SU-DHL-6 (cell line): ENCODE measurements around the gene PTH1R.

ENCODE experiments used
- H2AFZ ChIP-seq: fragments of 200-600 bp; sonication (generic); 2 replicates; pipeline ENCODE4 v1.6.1; 2014; ENCODE audit warnings: low read depth, mild to moderate bottlenecking, moderate library complexity, mixed read lengths, antibody characterized with exemption, low read length; ENCODE audit not compliant: severe bottlenecking
- H3F3A ChIP-seq: fragments of 200-600 bp; shearing (Covaris generic); 2 replicates; pipeline ENCODE4 v1.6.0; 2016; ENCODE audit warnings: antibody characterized with exemption, mild to moderate bottlenecking; ENCODE audit not compliant: insufficient read depth
- H3K27ac ChIP-seq: fragments of 200-600 bp; sonication (generic); 2 replicates; pipeline ENCODE4 v1.5.1; 2016; ENCODE audit warnings: low read depth, mild to moderate bottlenecking, low read length, moderate library complexity, mixed read lengths
- H3K27me3 ChIP-seq: fragments of 200-600 bp; sonication (generic), shearing (Covaris generic); 2 replicates; pipeline ENCODE4 v1.6.0; 2014; ENCODE audit warnings: mild to moderate bottlenecking, low read length
- H3K36me3 ChIP-seq: fragments of 200-600 bp; sonication (generic); 2 replicates; pipeline ENCODE4 v1.6.1; 2014; ENCODE audit warnings: mild to moderate bottlenecking, low read length, mixed read lengths
- H3K4me2 ChIP-seq: fragments of 300-600, 200-600 bp; shearing (Covaris generic), sonication (generic); 2 replicates; pipeline ENCODE4 v1.6.0; 2014; ENCODE audit warnings: low read length, low read depth, mild to moderate bottlenecking; ENCODE audit not compliant: poor library complexity, severe bottlenecking
- H3K4me3 ChIP-seq: fragments of 200-600 bp; sonication (generic); 2 replicates; pipeline ENCODE4 v1.5.1; 2014; ENCODE audit warnings: antibody characterized with exemption, low read length, mild to moderate bottlenecking, mixed read lengths; ENCODE audit not compliant: insufficient read depth, poor library complexity, severe bottlenecking
- H3K79me2 ChIP-seq: fragments of 200-600 bp; sonication (generic); 2 replicates; pipeline ENCODE4 v1.6.1; 2014; ENCODE audit warnings: mild to moderate bottlenecking, low read length, moderate library complexity; ENCODE audit not compliant: insufficient read depth
- H3K9ac ChIP-seq: fragments of 200-600 bp; sonication (generic); 2 replicates; pipeline ENCODE4 v1.7.0; 2014; ENCODE audit warnings: mild to moderate bottlenecking, low read length
- H3K9me2 ChIP-seq: fragments of 200-600 bp; sonication (generic); replicated peaks from 2 replicates; pipeline ENCODE4 v1.6.1; 2014; ENCODE audit warnings: low read length; ENCODE audit not compliant: insufficient read depth
- H3K9me3 ChIP-seq: fragments of 200-600 bp; sonication (generic); 2 replicates; pipeline ENCODE4 v1.6.1; 2014; ENCODE audit warnings: low read length, mixed read lengths; ENCODE audit not compliant: insufficient read depth
- H4K20me1 ChIP-seq: fragments of 200-600 bp; sonication (generic); 2 replicates; pipeline ENCODE4 v1.6.1; 2014; ENCODE audit warnings: low read depth, mild to moderate bottlenecking, antibody characterized with exemption, low read length, moderate library complexity, mixed read lengths
- EZH2phosphoT487 ChIP-seq: fragments of 200-600 bp; sonication (generic), shearing (Covaris generic); conservative IDR thresholded peaks from 2 replicates; pipeline ENCODE4 v1.6.1; 2018; ENCODE audit warnings: mild to moderate bottlenecking, antibody characterized with exemption, low read length, moderate library complexity, mixed read lengths
- TF ChIP-seq, protein P1 (sequence below): fragments of 200-600 bp; sonication (generic); IDR thresholded peaks from one replicate; pipeline ENCODE4 v1.5.1; 2017; ENCODE audit warnings: antibody characterized with exemption, mild to moderate bottlenecking, low read length, moderate library complexity; ENCODE audit not compliant: insufficient read depth, poor library complexity, severe bottlenecking

PTH1R gene

GRCh38 chr3:46863261-46863782 lies 14.2 kb upstream of the PTH1R start, which contains the start of gene MYL3:
Gene MYL3, minus strand, starts transcription at chr3:46863444. Its CDS starts 54 bp downstream, at chr3:46863390.
- H3K4me3 ChIP-seq, result no peak within 1 kb of the TSS
- no peaks in the 10 kb centered on the region for H3K36me3 ChIP-seq
- no peak within 1 kb of the TSS for H2AFZ ChIP-seq
- TF ChIP-seq, protein P1, sequence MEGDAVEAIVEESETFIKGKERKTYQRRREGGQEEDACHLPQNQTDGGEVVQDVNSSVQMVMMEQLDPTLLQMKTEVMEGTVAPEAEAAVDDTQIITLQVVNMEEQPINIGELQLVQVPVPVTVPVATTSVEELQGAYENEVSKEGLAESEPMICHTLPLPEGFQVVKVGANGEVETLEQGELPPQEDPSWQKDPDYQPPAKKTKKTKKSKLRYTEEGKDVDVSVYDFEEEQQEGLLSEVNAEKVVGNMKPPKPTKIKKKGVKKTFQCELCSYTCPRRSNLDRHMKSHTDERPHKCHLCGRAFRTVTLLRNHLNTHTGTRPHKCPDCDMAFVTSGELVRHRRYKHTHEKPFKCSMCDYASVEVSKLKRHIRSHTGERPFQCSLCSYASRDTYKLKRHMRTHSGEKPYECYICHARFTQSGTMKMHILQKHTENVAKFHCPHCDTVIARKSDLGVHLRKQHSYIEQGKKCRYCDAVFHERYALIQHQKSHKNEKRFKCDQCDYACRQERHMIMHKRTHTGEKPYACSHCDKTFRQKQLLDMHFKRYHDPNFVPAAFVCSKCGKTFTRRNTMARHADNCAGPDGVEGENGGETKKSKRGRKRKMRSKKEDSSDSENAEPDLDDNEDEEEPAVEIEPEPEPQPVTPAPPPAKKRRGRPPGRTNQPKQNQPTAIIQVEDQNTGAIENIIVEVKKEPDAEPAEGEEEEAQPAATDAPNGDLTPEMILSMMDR, result no peak
- TF ChIP-seq EZH2phosphoT487, result no peak
- no peak within 1 kb of the TSS for H3K27ac ChIP-seq
- no peaks in the 10 kb centered on the region for H4K20me1 ChIP-seq
- no peak within 1 kb of the TSS for H3K4me2 ChIP-seq
- no peaks in the 10 kb centered on the region for H3F3A ChIP-seq
- H3K27me3 ChIP-seq, result no peaks in the 10 kb centered on the region
- H3K79me2 ChIP-seq, result no peaks in the 10 kb centered on the region
- no peaks in the 10 kb centered on the region for H3K9me2 ChIP-seq
- no peaks in the 10 kb centered on the region for H3K9me3 ChIP-seq
- no peak within 1 kb of the TSS for H3K9ac ChIP-seq

DNA sequence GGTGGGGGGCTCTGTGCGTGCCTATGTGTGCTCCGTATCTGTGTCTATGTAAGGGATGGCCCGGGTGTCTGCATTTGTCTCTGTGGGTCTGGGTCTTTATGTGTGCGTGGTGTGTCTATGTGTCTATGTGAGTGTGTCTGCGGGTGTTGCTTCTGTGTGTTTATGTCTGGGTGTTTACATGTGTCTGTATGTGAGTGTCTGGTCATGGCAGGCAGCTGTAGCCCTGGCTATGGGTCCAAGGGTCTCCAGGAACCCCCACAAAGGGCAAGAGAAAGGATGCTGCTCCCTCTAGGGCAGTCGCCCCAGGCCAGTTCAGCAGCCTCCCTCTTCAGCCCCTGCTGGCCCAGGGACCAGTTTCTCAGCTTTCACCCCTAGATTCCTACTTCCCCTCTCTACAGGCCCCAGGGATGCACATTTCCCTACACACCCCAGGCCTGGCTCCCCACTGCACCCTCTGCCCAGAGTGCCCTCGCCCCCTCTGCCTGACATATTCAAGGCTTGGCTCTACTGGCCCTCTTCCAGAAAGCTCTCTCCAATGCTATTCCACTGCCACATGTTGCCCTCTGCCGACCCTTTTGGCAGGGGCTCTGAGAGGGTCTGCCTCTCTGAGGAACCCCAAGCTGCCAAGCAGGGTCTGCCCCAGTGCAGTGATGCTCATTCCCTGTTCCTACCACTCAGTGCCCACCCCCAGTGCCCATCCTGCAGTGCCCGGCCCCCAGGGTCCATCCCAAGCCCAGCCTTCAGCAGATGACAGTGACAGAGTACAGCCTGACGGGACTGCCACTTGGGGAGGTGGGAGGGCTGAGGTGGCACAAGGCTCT lies 13.2 kb upstream of the PTH1R start:
- Histone ChIP-seq H3K4me2 (no peak overlapping the region), H3F3A (no peaks in the 10 kb centered on the region), H3K79me2 (no peaks in the 10 kb centered on the region), H3K27me3 (no peaks in the 10 kb centered on the region), H3K9ac (no peak overlapping the region), H3K4me3 (no peak overlapping the region), H3K9me3 (no peaks in the 10 kb centered on the region), H2AFZ (no peak overlapping the region), H3K27ac (no peak overlapping the region), H3K36me3 (no peaks in the 10 kb centered on the region), H3K9me2 (no peaks in the 10 kb centered on the region), H4K20me1 (no peaks in the 10 kb centered on the region)
- TF ChIP-seq EZH2phosphoT487, result no peak
- TF ChIP-seq, protein P1, result no peak

- no peak overlapping the region for H2AFZ ChIP-seq
- H3K27ac ChIP-seq, result no peak overlapping the region
- no peaks in the 10 kb centered on the region for H3K36me3 ChIP-seq
- no peaks in the 10 kb centered on the region for H4K20me1 ChIP-seq
- no peaks in the 10 kb centered on the region for H3K9me2 ChIP-seq
- TF ChIP-seq, protein P1, result no peak
- TF ChIP-seq EZH2phosphoT487, result no peak
- no peak overlapping the region for H3K9ac ChIP-seq
- H3K27me3 ChIP-seq, result no peaks in the 10 kb centered on the region
- H3K4me3 ChIP-seq, result no peak overlapping the region
- no peaks in the 10 kb centered on the region for H3F3A ChIP-seq
- H3K4me2 ChIP-seq, result no peak overlapping the region
- no peaks in the 10 kb centered on the region for H3K79me2 ChIP-seq
- H3K9me3 ChIP-seq, result no peaks in the 10 kb centered on the region
These were observed 12.5 kb upstream of the PTH1R start for GRCh38 chr3:46865031-46865507.
